NCI-H526 treated with DMSO at 0.1 percent for 48 hours (cell line): ENCODE measurements around the gene CKS1B.

Experiments
- DNase-seq: peaks from one replicate; lab custom pipeline; 2025; lab: John Stamatoyannopoulos, UW

The CKS1B gene

GRCh38 chr1:154974102-154974807, at the start of gene CKS1B:
TSS of gene CKS1B (plus strand) at chr1:154974681. CDS start at chr1:154974746, 65 bp downstream.
- DNase-seq = peak; percentile 100

- no peak for DNase-seq
These were observed 48.9 kb upstream of the CKS1B start for GRCh38 chr1:154925335-154926170.

- no peak for DNase-seq
These were observed 48.3 kb upstream of the CKS1B start for GRCh38 chr1:154926201-154926600.

- no peak for DNase-seq
These were observed 42.5 kb upstream of the CKS1B start for GRCh38 chr1:154931940-154932487.

GRCh38 chr1:154934358-154934948, 40.0 kb upstream of the CKS1B start:
- no peak for DNase-seq

GRCh38 chr1:154935749-154936554, 38.5 kb upstream of the CKS1B start:
- DNase-seq = no peak

- DNase-seq = peak; percentile 99
These were observed 37.9 kb upstream of the CKS1B start, which contains the start of gene PMVK for GRCh38 chr1:154936555-154937084. TSS of gene PMVK (minus strand) at chr1:154936719. CDS start at chr1:154936685, 34 bp downstream.

- DNase-seq = peak; percentile 99
These were observed 37.1 kb upstream of the CKS1B start for GRCh38 chr1:154937085-154937987.

- no peak for DNase-seq
These were observed 36.5 kb upstream of the CKS1B start for GRCh38 chr1:154937988-154938386.

GRCh38 chr1:154938604-154939399, 35.7 kb upstream of the CKS1B start:
- no peak for DNase-seq

GRCh38 chr1:154940213-154940560, 34.3 kb upstream of the CKS1B start:
- no peak for DNase-seq

GRCh38 chr1:154940651-154941194, 33.8 kb upstream of the CKS1B start:
- DNase-seq = no peak

- DNase-seq = no peak
These were observed 33.0 kb upstream of the CKS1B start for GRCh38 chr1:154941333-154942013.

GRCh38 chr1:154943649-154944400, 30.7 kb upstream of the CKS1B start:
- DNase-seq = peak; percentile 69

GRCh38 chr1:154944401-154945159, 29.9 kb upstream of the CKS1B start:
- DNase-seq = peak; percentile 99

GRCh38 chr1:154945160-154945961, 29.1 kb upstream of the CKS1B start:
- DNase-seq = no peak
